Sigmoid colon (tissue), 4 donors: ENCODE data around the gene AHNAK2.

Experiments used
- CTCF ChIP-seq, 4 experiments: fragments of 450-650 bp in 3 of 4; fragments of 200-600 bp in 1 of 4; IDR thresholded peaks; one replicate each; pipeline ENCODE4 v1.5.1; 2016 to 2019; ENCODE audit warnings: antibody characterized with exemption in 4 of 4, mild to moderate bottlenecking in 3 of 4, moderate library complexity in 2 of 4
- EP300 ChIP-seq, 4 donors: sonication (generic); formaldehyde crosslinking; IDR thresholded peaks; one replicate each; pipeline ENCODE4 v1.6.1; 2017; ENCODE audit warnings: antibody characterized with exemption in 4 of 4
- POLR2A ChIP-seq, 2 donors: fragments of 450-650 bp; IDR thresholded peaks; one replicate each; pipeline ENCODE4 v1.6.1; 2016; ENCODE audit warnings: antibody characterized with exemption in 2 of 2, mild to moderate bottlenecking in 2 of 2, moderate library complexity in 2 of 2
- POLR2AphosphoS5 ChIP-seq, 4 donors: sonication (generic); formaldehyde crosslinking; IDR thresholded peaks; one replicate each; pipeline ENCODE4 v1.6.1; 2017; ENCODE audit warnings: antibody characterized with exemption in 4 of 4

- TF ChIP-seq CTCF (IDR thresholded peaks at IDR 0.05) (no peak), EP300 (IDR thresholded peaks at IDR 0.05) (no peak), POLR2A (IDR thresholded peaks at IDR 0.05) (no peak), POLR2AphosphoS5 (IDR thresholded peaks at IDR 0.05) (no peak)
Measured at GRCh38 chr14:104956290-104956890, 21.8 kb downstream of the AHNAK2 start.
